ENCODE data around the gene FBXW5.

Gene FBXW5

DNA sequence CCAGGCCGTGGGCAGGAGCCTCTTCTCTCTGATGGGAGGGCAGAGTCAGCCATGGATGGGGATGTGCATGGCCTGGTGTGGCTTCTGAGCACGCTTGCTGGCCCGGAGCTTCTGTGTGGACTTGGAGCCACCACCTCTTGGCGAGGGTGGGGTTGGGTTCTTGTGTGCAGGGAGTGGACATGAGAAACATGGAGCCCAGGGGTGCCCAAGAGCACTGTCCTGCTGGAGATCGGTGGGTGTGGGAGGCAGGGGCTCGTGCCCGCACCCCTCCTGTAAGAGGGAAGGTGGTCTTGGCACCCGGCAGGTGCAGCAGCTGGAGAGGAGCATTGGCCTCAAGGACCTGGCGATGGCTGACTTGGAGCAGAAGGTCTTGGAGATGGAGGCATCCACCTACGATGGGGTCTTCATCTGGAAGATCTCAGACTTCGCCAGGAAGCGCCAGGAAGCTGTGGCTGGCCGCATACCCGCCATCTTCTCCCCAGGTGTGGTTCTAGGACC is 23.8 kb downstream of the FBXW5 start:
- DNase-seq, result no peak
- in situ Hi-C loops (cut with MboI; ENCODE audit: low pct_unique_long_range_greater_than_20kb, low sequenced_read_pairs), result no loop called here

GRCh38 chr9:136920069-136920468 is 24.5 kb downstream of the FBXW5 start:
- in situ Hi-C loops (cut with MboI; ENCODE audit: low pct_unique_long_range_greater_than_20kb, low sequenced_read_pairs), result no loop called here
- no peak for DNase-seq

- in situ Hi-C loops (cut with MboI; ENCODE audit: low pct_unique_long_range_greater_than_20kb, low sequenced_read_pairs), result no loop called here
These were observed 26.6 kb downstream of the FBXW5 start for GRCh38 chr9:136917902-136918301.

GRCh38 chr9:136916330-136917184 is 28.0 kb downstream of the FBXW5 start:
- no peak for DNase-seq
- in situ Hi-C loops (cut with MboI; ENCODE audit: low pct_unique_long_range_greater_than_20kb, low sequenced_read_pairs), result no loop called here

More at GRCh38 chr9:136917902-136918301, 26.6 kb downstream of the FBXW5 start:
- no peak for DNase-seq

- no peak for DNase-seq
- in situ Hi-C loops (cut with MboI; ENCODE audit: low pct_unique_long_range_greater_than_20kb, low sequenced_read_pairs), result no loop called here
These were observed 28.8 kb downstream of the FBXW5 start for GRCh38 chr9:136915632-136916329.

- no peak for DNase-seq
- in situ Hi-C loops (cut with MboI; ENCODE audit: low pct_unique_long_range_greater_than_20kb, low sequenced_read_pairs), result no loop called here
These were observed 30.7 kb downstream of the FBXW5 start for GRCh38 chr9:136913701-136914438.

DNA sequence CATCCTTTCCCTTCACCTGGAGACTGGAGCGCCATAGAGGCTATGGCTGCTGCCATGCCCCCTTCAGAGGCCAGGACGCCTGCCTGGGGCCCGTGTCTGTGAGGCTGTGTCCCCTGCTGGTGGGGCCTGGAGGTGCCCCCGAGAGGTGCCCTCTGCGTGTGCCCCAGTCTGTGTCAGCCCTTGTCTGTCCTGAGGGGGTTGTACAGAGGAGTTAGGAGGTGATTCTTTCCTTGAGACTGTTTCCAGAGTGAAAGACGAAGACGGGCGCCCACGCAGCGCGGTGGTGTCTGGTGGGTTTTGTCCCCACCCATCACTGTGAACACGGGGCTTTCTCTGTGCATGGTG is 33.7 kb downstream of the FBXW5 start:
- DNase-seq, result no peak
- in situ Hi-C loops (cut with MboI; ENCODE audit: low pct_unique_long_range_greater_than_20kb, low sequenced_read_pairs), result no loop called here

DNA sequence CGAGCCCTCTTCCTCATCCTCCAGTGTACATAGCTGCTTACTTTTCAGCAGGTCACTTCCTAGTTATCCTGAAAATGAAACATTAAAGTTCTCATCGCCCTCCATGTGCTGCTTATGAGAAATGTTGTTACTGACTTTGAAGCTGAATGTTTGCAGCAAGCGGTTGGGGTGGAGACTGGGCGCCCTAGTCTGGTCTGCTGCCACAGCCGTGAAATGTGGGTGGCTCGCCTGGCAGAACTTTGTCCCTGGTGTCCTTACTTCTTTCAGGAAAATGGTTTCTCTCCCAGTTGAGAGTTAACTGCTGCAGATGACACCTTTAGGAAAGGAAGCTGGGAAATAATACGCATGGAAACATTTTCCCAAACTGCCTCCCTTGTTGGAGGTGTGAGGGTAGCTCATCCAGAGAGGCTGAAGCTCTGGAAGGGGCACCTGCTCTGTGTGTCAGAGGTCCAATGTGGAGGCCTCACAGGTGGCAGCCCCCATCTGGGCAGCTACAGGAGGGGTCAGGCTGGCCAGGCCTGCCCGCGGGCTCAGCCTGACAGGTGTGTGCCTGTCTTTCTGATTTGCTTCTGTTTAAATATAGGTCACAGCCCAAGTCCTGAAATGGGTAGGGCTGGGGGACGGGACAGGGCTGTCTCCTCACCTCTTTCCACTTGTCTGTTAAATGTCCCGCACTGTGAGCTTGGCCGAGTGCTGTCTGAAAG is 34.2 kb downstream of the FBXW5 start:
- in situ Hi-C loops (cut with MboI; ENCODE audit: low pct_unique_long_range_greater_than_20kb, low sequenced_read_pairs), result no loop called here
- no peak for DNase-seq

GRCh38 chr9:136907011-136907914 is 37.3 kb downstream of the FBXW5 start:
- in situ Hi-C loops (cut with MboI; ENCODE audit: low pct_unique_long_range_greater_than_20kb, low sequenced_read_pairs), result no loop called here
- DNase-seq, result no peak

DNA sequence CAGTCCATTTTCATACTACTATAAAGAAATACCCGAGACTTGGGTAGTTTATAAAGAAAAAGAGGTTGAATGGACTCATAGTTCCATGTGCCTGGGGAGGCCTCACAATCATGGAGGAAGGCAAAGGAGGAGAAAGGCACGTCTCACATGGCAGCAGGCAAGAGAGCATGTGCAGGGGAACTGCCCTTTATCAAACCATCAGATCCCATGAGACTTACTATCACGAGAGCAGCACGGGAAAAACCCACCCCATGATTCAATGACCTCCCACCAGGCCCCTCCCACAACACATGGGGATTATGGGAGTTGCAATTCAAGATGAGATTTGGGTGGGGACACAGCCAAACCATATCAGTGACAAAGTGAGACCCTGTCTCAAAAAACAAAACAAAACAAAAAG is 38.3 kb downstream of the FBXW5 start:
- in situ Hi-C loops (cut with MboI; ENCODE audit: low pct_unique_long_range_greater_than_20kb, low sequenced_read_pairs), result no loop called here
- no peak for DNase-seq

GRCh38 chr9:136903041-136903554 is 41.4 kb downstream of the FBXW5 start:
- in situ Hi-C loops (cut with MboI; ENCODE audit: low pct_unique_long_range_greater_than_20kb, low sequenced_read_pairs), result no loop called here
- no peak for DNase-seq

- in situ Hi-C loops (cut with MboI; ENCODE audit: low pct_unique_long_range_greater_than_20kb, low sequenced_read_pairs), result no loop called here
- DNase-seq, result no peak
These were observed 42.2 kb downstream of the FBXW5 start for GRCh38 chr9:136902259-136902821.

DNA sequence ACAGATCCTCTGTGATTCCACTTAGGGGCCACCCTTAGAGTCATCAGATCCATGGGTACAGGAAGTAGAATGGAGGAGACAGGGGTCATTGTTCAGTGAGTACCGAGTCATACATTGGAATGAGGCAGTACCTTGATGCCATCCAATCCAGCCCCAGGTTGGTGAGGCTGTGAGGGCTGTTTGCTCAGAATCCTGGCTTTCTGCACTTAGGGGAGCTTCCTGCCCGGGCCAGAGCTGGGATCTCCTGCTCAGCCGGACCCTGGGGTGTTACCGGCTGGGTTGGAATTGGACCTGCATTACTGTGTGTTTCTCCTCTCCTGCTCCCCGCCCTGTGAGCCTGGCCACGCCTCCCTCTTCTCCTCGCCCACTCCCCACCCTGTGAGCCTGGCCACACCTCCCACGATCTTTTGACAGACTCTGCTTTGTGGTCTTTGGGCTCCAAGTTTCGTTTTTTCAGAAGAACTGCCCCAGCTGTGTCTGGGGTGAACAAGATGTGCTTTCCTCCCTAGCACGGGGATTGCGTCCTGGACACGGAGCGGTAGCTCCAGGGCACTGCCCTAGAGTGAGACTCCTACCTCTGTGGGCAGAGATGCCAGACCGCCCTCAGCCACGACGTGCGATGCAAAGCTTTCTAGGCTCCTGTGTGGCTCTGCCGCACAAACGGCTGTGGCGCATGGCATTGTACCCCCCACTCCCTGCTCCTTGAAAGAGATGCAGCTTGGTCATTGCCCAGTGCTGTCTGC is 42.9 kb downstream of the FBXW5 start:
- DNase-seq, result no peak
- in situ Hi-C loops (cut with MboI; ENCODE audit: low pct_unique_long_range_greater_than_20kb, low sequenced_read_pairs), result no loop called here

GRCh38 chr9:136900988-136901515 is 43.5 kb downstream of the FBXW5 start:
- in situ Hi-C loops (cut with MboI; ENCODE audit: low pct_unique_long_range_greater_than_20kb, low sequenced_read_pairs), result no loop called here
- no peak for DNase-seq

DNA sequence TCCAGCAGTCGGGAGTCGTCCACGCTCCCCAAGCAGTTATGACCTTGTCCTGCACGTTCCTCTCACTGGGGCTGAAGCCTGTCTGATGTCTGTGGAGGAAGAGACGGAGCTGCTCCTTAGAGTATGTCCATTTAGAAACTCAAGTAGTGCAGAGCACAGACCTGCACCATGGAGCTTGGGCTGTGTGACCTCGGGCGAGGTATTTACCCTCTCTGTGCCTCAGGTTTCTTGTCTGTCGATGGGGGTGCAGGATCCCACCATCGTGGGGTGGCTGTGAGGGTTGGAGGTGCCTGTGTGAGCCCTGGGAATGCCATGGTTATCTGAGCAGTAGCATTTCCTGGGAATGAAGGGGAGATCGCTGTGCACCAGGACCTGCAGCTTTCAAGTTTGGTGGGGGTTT is 44.0 kb downstream of the FBXW5 start:
- in situ Hi-C loops (cut with MboI; ENCODE audit: low pct_unique_long_range_greater_than_20kb, low sequenced_read_pairs), result no loop called here
- no peak for DNase-seq

DNA sequence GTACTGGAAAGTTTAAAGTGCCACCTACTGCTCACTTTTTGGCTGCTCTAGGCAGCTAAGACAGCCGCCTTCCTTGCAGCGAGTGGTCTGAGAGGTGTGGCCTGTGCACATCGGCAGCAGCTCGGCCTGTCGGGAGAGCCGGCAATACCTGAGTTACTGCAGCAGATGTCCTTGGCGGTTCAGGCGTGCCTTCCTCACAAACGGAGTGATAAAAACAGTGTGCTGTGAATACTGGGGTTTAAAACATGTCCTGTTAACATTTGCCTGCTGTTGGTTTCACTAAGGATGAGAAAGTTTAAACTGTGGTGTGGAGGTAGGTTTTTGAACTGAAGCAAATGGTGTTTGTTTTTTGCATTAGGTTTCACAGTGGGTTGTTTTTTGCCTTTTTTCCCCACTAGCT is 45.3 kb downstream of the FBXW5 start:
- no peak for DNase-seq
- in situ Hi-C loops (cut with MboI; ENCODE audit: low pct_unique_long_range_greater_than_20kb, low sequenced_read_pairs), result no loop called here

GRCh38 chr9:136898483-136899100 is 45.9 kb downstream of the FBXW5 start:
- DNase-seq, result no peak
- in situ Hi-C loops (cut with MboI; ENCODE audit: low pct_unique_long_range_greater_than_20kb, low sequenced_read_pairs), result no loop called here

All from KBM-7 (cell line).